ENCODE results near the gene PLVAP. TPM values are rescaled to one million over a fixed set of nuclear protein-coding genes. Genes with fewer than 3 reads are reported as not detected.

Gene PLVAP
- total and polyA plus RNA-seq, 9 of the 15 experiments (the other 6 are each of a cell fraction or from before 2014, with no cell fraction given) = 0.09 to 0.84 (median 0.51) TPM; not detected in 4

DNA sequence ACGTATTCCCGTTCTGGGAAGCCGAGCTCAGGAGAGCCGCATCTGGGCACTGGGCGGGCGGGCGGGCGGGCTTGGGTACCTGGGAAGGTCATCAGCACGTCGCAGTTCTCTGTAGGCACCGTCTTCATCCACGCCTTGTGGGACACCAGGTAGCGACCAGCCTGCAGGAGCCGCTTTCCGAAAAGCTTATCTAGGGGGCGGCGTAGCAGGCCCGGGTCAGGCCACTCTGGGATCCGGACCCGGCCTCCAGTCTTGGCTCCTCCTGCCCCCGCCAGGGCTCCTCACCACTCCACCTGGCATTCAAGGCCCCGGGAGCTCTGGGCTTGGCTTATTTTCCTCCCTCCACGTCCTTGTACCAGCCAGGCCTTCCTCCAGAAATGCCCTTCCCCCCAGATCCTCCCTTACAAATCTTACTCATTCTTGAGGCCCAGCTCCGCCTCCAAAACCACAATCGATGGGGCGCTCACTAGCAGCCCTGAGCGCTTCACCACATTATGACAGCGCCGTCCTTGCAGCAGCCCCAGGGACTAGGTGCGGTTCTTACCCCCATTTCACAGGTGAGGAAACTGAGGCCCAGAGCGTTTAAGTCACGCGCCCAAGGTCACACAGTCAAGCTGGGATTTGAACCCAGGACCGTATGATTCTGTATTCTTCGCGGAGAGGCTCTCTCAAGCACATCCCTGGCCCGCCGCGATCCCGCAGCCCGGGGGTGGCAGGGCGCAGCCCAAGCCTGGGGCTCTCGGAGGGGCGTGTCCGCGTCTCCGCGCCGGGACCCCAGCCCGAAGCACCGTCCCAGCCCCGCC is 43.3 kb downstream of the PLVAP start (continued):
- TF ChIP-seq, protein P1, sequence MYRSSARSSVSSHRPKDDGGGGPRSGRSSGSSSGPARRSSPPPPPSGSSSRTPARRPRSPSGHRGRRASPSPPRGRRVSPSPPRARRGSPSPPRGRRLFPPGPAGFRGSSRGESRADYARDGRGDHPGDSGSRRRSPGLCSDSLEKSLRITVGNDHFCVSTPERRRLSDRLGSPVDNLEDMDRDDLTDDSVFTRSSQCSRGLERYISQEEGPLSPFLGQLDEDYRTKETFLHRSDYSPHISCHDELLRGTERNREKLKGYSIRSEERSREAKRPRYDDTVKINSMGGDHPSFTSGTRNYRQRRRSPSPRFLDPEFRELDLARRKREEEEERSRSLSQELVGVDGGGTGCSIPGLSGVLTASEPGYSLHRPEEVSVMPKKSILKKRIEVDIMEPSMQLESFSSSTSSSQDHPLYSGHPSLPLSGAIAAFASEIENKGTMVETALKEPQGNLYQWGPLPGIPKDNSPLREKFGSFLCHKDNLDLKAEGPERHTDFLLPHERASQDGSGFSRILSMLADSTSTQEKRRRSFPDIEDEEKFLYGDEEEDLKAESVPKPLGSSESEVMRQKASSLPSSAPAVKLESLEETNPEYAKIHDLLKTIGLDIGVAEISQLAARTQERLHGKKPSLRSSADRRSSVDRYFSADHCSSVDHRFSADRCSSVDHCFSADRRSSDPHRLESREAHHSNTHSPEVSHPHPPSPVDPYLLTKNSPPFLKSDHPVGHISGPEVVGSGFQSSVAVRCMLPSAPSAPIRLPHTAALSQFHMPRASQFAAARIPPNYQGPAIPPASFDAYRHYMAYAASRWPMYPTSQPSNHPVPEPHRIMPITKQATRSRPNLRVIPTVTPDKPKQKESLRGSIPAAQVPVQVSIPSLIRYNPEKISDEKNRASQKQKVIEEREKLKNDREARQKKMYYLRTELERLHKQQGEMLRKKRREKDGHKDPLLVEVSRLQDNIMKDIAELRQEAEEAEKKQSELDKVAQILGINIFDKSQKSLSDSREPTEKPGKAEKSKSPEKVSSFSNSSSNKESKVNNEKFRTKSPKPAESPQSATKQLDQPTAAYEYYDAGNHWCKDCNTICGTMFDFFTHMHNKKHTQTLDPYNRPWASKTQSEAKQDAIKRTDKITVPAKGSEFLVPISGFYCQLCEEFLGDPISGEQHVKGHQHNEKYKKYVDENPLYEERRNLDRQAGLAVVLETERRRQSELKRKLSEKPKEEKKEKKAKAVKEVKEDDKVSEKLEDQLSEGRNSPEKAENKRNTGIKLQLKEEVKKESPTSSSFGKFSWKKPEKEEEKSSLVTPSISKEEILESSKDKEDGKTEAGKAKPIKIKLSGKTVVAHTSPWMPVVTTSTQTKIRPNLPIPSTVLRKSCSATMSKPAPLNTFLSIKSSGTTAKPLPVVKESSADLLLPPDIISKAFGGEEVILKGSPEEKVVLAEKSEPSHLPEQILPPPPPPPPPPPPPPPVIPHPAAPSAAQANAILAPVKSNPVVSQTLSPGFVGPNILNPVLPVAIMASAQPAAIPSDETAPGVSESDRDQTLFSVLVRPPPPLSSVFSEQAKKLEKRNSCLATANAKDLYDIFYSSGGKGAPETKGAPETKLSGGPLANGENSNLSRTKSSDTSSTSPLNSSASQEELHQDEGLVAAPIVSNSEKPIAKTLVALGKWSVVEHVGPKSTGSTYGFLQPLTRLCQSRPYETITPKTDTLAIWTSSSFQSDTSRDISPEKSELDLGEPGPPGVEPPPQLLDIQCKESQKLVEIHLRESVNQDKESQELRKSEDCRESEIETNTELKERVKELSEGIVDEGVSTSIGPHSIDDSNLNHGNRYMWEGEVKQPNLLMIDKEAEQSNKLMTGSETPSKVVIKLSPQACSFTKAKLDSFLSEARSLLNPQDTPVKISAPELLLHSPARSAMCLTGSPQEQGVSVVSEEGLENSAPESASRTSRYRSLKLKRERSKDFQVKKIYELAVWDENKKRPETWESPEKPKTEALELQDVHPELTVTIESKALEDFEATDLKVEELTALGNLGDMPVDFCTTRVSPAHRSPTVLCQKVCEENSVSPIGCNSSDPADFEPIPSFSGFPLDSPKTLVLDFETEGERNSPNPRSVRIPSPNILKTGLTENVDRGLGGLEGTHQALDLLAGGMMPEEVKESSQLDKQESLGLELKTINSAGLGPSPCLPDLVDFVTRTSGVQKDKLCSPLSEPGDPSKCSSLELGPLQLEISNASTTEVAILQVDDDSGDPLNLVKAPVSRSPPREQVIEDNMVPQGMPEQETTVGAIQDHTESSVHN (IDR thresholded peaks at IDR 0.05; ENCODE audit: borderline replicate concordance in 1 of 2, low read depth in 1 of 2) = no peak; a peak in 1 of 4 replicates
- TF ChIP-seq ESRRB (CRISPR knock-in tag; IDR thresholded peaks at IDR 0.05; ENCODE audit: borderline replicate concordance) (no peak), ILF3 (IDR thresholded peaks at IDR 0.05; ENCODE audit: borderline replicate concordance) (no peak), ZNF764 (CRISPR knock-in tag; IDR thresholded peaks at IDR 0.05; ENCODE audit: low read depth) (no peak; the same call in 1 of the 2 replicates), TBP (optimal IDR thresholded peaks at IDR 0.05; ENCODE audit: low read depth, low read length) (peak; percentile 50), FOXJ2 (tag; IDR thresholded peaks at IDR 0.05) (no peak), ZNF436 (CRISPR knock-in tag; IDR thresholded peaks at IDR 0.05) (no peak), CTBP1 (IDR thresholded peaks at IDR 0.05; ENCODE audit: borderline replicate concordance) (peak; percentile 26; the same call in 1 of the 2 replicates)
- TF ChIP-seq, protein P2, sequence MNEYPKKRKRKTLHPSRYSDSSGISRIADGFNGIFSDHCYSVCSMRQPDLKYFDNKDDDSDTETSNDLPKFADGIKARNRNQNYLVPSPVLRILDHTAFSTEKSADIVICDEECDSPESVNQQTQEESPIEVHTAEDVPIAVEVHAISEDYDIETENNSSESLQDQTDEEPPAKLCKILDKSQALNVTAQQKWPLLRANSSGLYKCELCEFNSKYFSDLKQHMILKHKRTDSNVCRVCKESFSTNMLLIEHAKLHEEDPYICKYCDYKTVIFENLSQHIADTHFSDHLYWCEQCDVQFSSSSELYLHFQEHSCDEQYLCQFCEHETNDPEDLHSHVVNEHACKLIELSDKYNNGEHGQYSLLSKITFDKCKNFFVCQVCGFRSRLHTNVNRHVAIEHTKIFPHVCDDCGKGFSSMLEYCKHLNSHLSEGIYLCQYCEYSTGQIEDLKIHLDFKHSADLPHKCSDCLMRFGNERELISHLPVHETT (CRISPR knock-in tag; conservative IDR thresholded peaks at IDR 0.05 in 1 of 2, IDR thresholded peaks at IDR 0.05 in 1 of 2) = no peak; a peak in 1 of 4 replicates
- TF ChIP-seq, protein P3, sequence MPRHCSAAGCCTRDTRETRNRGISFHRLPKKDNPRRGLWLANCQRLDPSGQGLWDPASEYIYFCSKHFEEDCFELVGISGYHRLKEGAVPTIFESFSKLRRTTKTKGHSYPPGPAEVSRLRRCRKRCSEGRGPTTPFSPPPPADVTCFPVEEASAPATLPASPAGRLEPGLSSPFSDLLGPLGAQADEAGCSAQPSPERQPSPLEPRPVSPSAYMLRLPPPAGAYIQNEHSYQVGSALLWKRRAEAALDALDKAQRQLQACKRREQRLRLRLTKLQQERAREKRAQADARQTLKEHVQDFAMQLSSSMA (CRISPR knock-in tag; IDR thresholded peaks at IDR 0.05) = 0 out of 2 replicates have a peak, but pooled peaks have one; percentile 76
- TF ChIP-seq, protein P4, sequence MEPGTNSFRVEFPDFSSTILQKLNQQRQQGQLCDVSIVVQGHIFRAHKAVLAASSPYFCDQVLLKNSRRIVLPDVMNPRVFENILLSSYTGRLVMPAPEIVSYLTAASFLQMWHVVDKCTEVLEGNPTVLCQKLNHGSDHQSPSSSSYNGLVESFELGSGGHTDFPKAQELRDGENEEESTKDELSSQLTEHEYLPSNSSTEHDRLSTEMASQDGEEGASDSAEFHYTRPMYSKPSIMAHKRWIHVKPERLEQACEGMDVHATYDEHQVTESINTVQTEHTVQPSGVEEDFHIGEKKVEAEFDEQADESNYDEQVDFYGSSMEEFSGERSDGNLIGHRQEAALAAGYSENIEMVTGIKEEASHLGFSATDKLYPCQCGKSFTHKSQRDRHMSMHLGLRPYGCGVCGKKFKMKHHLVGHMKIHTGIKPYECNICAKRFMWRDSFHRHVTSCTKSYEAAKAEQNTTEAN (CRISPR knock-in tag; IDR thresholded peaks at IDR 0.05) = no peak

All from K562 (cell line).